Right atrium auricular region (tissue), 2 donors: ENCODE measurements around the gene CFTR. TPM values are rescaled to one million over a fixed set of nuclear protein-coding genes. Genes with fewer than 3 reads are reported as not detected.

Source experiments
- DNase-seq: peaks from one replicate; pipeline ENCODE4 v3.0.0-alpha.2; 2019; ENCODE audit warnings: low spot score
- H3K27ac ChIP-seq, 2 donors: fragments of 200-600 bp; sonication (generic); 1 replicate in 1 of 2; 2 replicates in 1 of 2; pipeline ENCODE4 v1.5.1; 2016 to 2019
- H3K27me3 ChIP-seq, 2 donors: fragments of 200-600 bp; sonication (generic); one replicate each; pipeline versions ENCODE4 v1.5.1 to v1.6.0; 2017 to 2019
- H3K36me3 ChIP-seq: fragments of 200-600 bp; sonication (generic); one replicate; pipeline ENCODE4 v1.5.1; 2016
- H3K4me1 ChIP-seq, 2 donors: fragments of 200-600 bp; sonication (generic); one replicate each; pipeline versions ENCODE4 v1.5.1 to v1.6.0; 2017 to 2019
- H3K4me3 ChIP-seq, 2 donors: fragments of 200-600 bp; sonication (generic); 1 replicate in 1 of 2; 2 replicates in 1 of 2; pipeline ENCODE4 v1.5.1; 2017 to 2019; ENCODE audit warnings: mild to moderate bottlenecking in 1 of 2, moderate library complexity in 1 of 2
- H3K9me3 ChIP-seq, 2 donors: fragments of 200-600 bp; sonication (generic); one replicate each; pipeline ENCODE4 v1.5.1; 2019
- CTCF ChIP-seq, 2 donors: fragments of 200-600 bp; sonication (generic); IDR thresholded peaks; one replicate each; pipeline ENCODE4 v1.5.1; 2019; ENCODE audit warnings: antibody characterized with exemption in 2 of 2
- total RNA-seq, 2 donors: library from RNA; depleted of rRNA; stranded (reverse); fragments of >200 nt; gene quantifications; one replicate each; pipeline ENCODE4 v1.1.0, GENCODE V29; 2016

CFTR gene
- total RNA-seq, 2 donors from 2014 or later, result 0.67 to 1.3 TPM

DNA sequence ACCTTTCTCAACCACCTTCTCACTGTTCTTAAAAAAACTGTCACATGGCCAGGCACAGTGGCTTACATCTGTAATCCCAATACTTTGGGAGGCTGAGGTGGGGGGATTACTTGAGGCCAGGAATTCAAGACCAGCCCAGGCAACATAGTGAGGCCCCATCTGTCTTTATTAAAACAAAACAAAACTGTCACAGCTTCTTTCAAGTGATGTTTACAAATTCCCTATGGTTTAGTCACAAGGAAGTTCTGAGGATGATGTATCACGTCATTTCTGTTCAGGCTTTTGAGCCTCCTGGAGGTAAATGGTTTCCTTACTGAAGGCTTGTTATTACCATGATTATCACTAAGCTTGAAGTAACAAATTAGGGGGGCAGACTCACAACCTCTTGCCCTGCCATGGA lies 186.2 kb downstream of the CFTR start:
- H3K4me3 ChIP-seq, result no peak overlapping the region

DNA sequence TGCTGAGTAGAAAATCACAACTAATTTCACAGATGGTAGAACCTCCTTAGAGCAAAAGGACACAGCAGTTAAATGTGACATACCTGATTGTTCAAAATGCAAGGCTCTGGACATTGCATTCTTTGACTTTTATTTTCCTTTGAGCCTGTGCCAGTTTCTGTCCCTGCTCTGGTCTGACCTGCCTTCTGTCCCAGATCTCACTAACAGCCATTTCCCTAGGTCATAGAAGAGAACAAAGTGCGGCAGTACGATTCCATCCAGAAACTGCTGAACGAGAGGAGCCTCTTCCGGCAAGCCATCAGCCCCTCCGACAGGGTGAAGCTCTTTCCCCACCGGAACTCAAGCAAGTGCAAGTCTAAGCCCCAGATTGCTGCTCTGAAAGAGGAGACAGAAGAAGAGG lies 186.9 kb downstream of the CFTR start:
- no peak overlapping the region for H3K27ac ChIP-seq
- no peaks in the 10 kb centered on the region for H3K9me3 ChIP-seq
- H3K27me3 ChIP-seq, result no peaks in the 10 kb centered on the region
- no peak for TF ChIP-seq CTCF (IDR thresholded peaks at IDR 0.05)
- no peaks in the 10 kb centered on the region for H3K4me1 ChIP-seq
- no peak overlapping the region for H3K4me3 ChIP-seq
- no peaks in the 10 kb centered on the region for H3K36me3 ChIP-seq
- no peak for DNase-seq

More for the DNA sequence above, 186.2 kb downstream of the CFTR start:
- no peaks in the 10 kb centered on the region for H3K4me1 ChIP-seq
- no peaks in the 10 kb centered on the region for H3K36me3 ChIP-seq
- TF ChIP-seq CTCF (IDR thresholded peaks at IDR 0.05), result no peak
- no peak overlapping the region for H3K27ac ChIP-seq
- H3K27me3 ChIP-seq, result no peaks in the 10 kb centered on the region
- no peak for DNase-seq
- no peaks in the 10 kb centered on the region for H3K9me3 ChIP-seq

- H3K4me1 ChIP-seq, result no peaks in the 10 kb centered on the region
- no peaks in the 10 kb centered on the region for H3K9me3 ChIP-seq
- H3K27ac ChIP-seq, result no peak overlapping the region
- no peaks in the 10 kb centered on the region for H3K27me3 ChIP-seq
- no peak for DNase-seq
- H3K36me3 ChIP-seq, result no peaks in the 10 kb centered on the region
- no peak for TF ChIP-seq CTCF (IDR thresholded peaks at IDR 0.05)
- H3K4me3 ChIP-seq, result no peak overlapping the region
Measured at GRCh38 chr7:117667456-117667855, 187.6 kb downstream of the CFTR start.

DNA sequence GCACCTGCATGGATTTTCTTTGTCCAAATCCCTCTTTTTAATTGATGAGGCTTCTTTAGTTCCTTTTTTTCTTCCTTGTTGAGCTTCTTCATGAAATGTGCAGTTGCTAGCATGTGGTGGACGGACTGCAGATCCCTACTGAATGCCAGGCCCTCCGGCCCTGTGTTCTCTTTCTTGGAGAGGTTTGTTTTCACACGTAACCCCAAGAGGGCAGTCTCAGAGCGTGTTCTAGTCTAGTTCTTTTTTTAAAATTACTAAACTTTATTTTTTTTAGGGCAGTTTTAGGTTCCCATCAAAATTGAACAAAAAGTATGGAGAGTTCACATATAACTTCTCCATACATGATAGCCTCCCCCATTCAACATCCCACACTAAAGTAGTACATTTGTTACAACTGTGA lies 190.0 kb downstream of the CFTR start:
- Histone ChIP-seq H3K27me3 (no peaks in the 10 kb centered on the region), H3K27ac (no peak overlapping the region), H3K9me3 (no peaks in the 10 kb centered on the region), H3K4me1 (no peaks in the 10 kb centered on the region), H3K4me3 (no peak overlapping the region), H3K36me3 (no peaks in the 10 kb centered on the region)
- TF ChIP-seq CTCF (IDR thresholded peaks at IDR 0.05), result no peak
- no peak for DNase-seq

GRCh38 chr7:117672453-117672852 lies 192.6 kb downstream of the CFTR start:
- no peaks in the 10 kb centered on the region for H3K36me3 ChIP-seq
- no peak for DNase-seq
- no peak overlapping the region for H3K4me3 ChIP-seq
- H3K27ac ChIP-seq, result no peak overlapping the region
- H3K9me3 ChIP-seq, result no peaks in the 10 kb centered on the region
- no peak for TF ChIP-seq CTCF (IDR thresholded peaks at IDR 0.05)
- H3K4me1 ChIP-seq, result no peaks in the 10 kb centered on the region
- no peaks in the 10 kb centered on the region for H3K27me3 ChIP-seq

DNA sequence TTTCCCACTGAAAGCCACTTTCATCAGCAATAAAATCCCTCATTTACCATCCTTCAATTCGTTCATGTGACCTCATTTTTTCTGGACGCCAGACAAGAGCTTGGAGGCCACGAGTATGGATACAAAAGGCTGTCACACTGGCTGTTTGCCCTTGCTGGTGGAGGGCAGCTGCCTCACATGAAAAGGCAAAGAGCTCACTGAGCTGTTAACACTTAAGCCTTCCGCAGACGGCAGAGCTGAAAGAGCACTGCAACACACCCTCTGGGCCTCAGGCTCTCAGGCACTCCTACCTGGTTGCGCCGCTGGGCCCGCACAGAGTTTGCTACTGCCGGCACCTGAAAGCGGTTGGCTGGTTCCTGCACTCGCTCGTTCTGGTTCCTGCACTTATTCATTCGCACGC lies 193.5 kb downstream of the CFTR start:
- no peak for TF ChIP-seq CTCF (IDR thresholded peaks at IDR 0.05)
- H3K27me3 ChIP-seq, result no peaks in the 10 kb centered on the region
- DNase-seq, result no peak
- H3K36me3 ChIP-seq, result no peaks in the 10 kb centered on the region
- no peak overlapping the region for H3K27ac ChIP-seq
- no peak overlapping the region for H3K4me3 ChIP-seq
- no peaks in the 10 kb centered on the region for H3K4me1 ChIP-seq
- H3K9me3 ChIP-seq, result no peaks in the 10 kb centered on the region
